ENCODE measurements around the gene GRAMD1C. TPM values are rescaled to one million over a fixed set of nuclear protein-coding genes. Genes with fewer than 3 reads are reported as not detected.

The GRAMD1C gene
- total RNA-seq, 1 experiment from 2014 or later: 1.0 TPM

GRCh38 chr3:113952921-113953320 lies 114.3 kb downstream of the GRAMD1C start:
- Histone ChIP-seq H3K36me3 (replicated peaks; ENCODE audit: control insufficient read depth, insufficient read depth, low read length) (peaks cover 2% of the 10 kb centered on the region), H3K4me3 (ENCODE audit: insufficient read depth, low read depth, low read length) (no peak overlapping the region), H3K27me3 (ENCODE audit: control insufficient read depth, insufficient read depth, low read length) (peaks cover 14% of the 10 kb centered on the region)
- DNase-seq: no peak

GRCh38 chr3:113953677-113954076 lies 115.1 kb downstream of the GRAMD1C start:
- H3K36me3 ChIP-seq (replicated peaks; ENCODE audit: control insufficient read depth, insufficient read depth, low read length): peaks cover 2% of the 10 kb centered on the region
- H3K4me3 ChIP-seq (ENCODE audit: insufficient read depth, low read depth, low read length): no peak overlapping the region
- H3K27me3 ChIP-seq (ENCODE audit: control insufficient read depth, insufficient read depth, low read length): peaks cover 7% of the 10 kb centered on the region
- DNase-seq: no peak

GRCh38 chr3:113954091-113954685 lies 115.6 kb downstream of the GRAMD1C start:
- peaks cover 5% of the 10 kb centered on the region for H3K36me3 ChIP-seq (replicated peaks; ENCODE audit: control insufficient read depth, insufficient read depth, low read length)
- H3K4me3 ChIP-seq (ENCODE audit: insufficient read depth, low read depth, low read length): no peak overlapping the region
- H3K27me3 ChIP-seq (ENCODE audit: control insufficient read depth, insufficient read depth, low read length): peaks cover 2% of the 10 kb centered on the region; the same call in 1 of the 2 replicates
- no peak for DNase-seq

- no peaks in the 10 kb centered on the region for H3K27me3 ChIP-seq (ENCODE audit: control insufficient read depth, insufficient read depth, low read length)
- H3K36me3 ChIP-seq (replicated peaks; ENCODE audit: control insufficient read depth, insufficient read depth, low read length): peaks cover 3% of the 10 kb centered on the region
- no peak for DNase-seq
- no peak overlapping the region for H3K4me3 ChIP-seq (ENCODE audit: insufficient read depth, low read depth, low read length)
Measured at GRCh38 chr3:113963879-113964278, 125.3 kb downstream of the GRAMD1C start.

GRCh38 chr3:113966172-113966571 lies 127.6 kb downstream of the GRAMD1C start:
- Histone ChIP-seq H3K4me3 (ENCODE audit: insufficient read depth, low read depth, low read length) (no peak overlapping the region), H3K36me3 (replicated peaks; ENCODE audit: control insufficient read depth, insufficient read depth, low read length) (no peaks in the 10 kb centered on the region), H3K27me3 (ENCODE audit: control insufficient read depth, insufficient read depth, low read length) (no peaks in the 10 kb centered on the region)
- no peak for DNase-seq

- H3K36me3 ChIP-seq (replicated peaks; ENCODE audit: control insufficient read depth, insufficient read depth, low read length): no peaks in the 10 kb centered on the region
- DNase-seq: no peak
Measured at GRCh38 chr3:113968986-113969385, 130.4 kb downstream of the GRAMD1C start.

GRCh38 chr3:113977822-113978221 lies 139.2 kb downstream of the GRAMD1C start:
- Histone ChIP-seq H3K27me3 (ENCODE audit: control insufficient read depth, insufficient read depth, low read length) (no peaks in the 10 kb centered on the region), H3K4me3 (ENCODE audit: insufficient read depth, low read depth, low read length) (no peak overlapping the region), H3K36me3 (replicated peaks; ENCODE audit: control insufficient read depth, insufficient read depth, low read length) (no peaks in the 10 kb centered on the region)
- DNase-seq: no peak

More at GRCh38 chr3:113968986-113969385, 130.4 kb downstream of the GRAMD1C start:
- Histone ChIP-seq H3K4me3 (ENCODE audit: insufficient read depth, low read depth, low read length) (no peak overlapping the region), H3K27me3 (ENCODE audit: control insufficient read depth, insufficient read depth, low read length) (no peaks in the 10 kb centered on the region)

GRCh38 chr3:113979916-113980315 lies 141.3 kb downstream of the GRAMD1C start:
- Histone ChIP-seq H3K36me3 (replicated peaks; ENCODE audit: control insufficient read depth, insufficient read depth, low read length) (no peaks in the 10 kb centered on the region), H3K27me3 (ENCODE audit: control insufficient read depth, insufficient read depth, low read length) (no peaks in the 10 kb centered on the region), H3K4me3 (ENCODE audit: insufficient read depth, low read depth, low read length) (no peak overlapping the region)
- DNase-seq: no peak

- Histone ChIP-seq H3K36me3 (replicated peaks; ENCODE audit: control insufficient read depth, insufficient read depth, low read length) (no peaks in the 10 kb centered on the region), H3K4me3 (ENCODE audit: insufficient read depth, low read depth, low read length) (no peak overlapping the region), H3K27me3 (ENCODE audit: control insufficient read depth, insufficient read depth, low read length) (no peaks in the 10 kb centered on the region)
- no peak for DNase-seq
Measured at GRCh38 chr3:113981803-113982202, 143.2 kb downstream of the GRAMD1C start.

- Histone ChIP-seq H3K4me3 (ENCODE audit: insufficient read depth, low read depth, low read length) (no peak overlapping the region), H3K27me3 (ENCODE audit: control insufficient read depth, insufficient read depth, low read length) (no peaks in the 10 kb centered on the region), H3K36me3 (replicated peaks; ENCODE audit: control insufficient read depth, insufficient read depth, low read length) (no peaks in the 10 kb centered on the region)
- DNase-seq: no peak
Measured at GRCh38 chr3:113983544-113983943, 145.0 kb downstream of the GRAMD1C start.

- Histone ChIP-seq H3K36me3 (replicated peaks; ENCODE audit: control insufficient read depth, insufficient read depth, low read length) (no peaks in the 10 kb centered on the region), H3K27me3 (ENCODE audit: control insufficient read depth, insufficient read depth, low read length) (no peaks in the 10 kb centered on the region), H3K4me3 (ENCODE audit: insufficient read depth, low read depth, low read length) (no peak overlapping the region)
- no peak for DNase-seq
Measured at GRCh38 chr3:113985541-113985940, 147.0 kb downstream of the GRAMD1C start.

Other genes with a start within 250 kb of the GRAMD1C start
- gene USF3, start 142.1 kb upstream of the GRAMD1C start, total RNA-seq (2014; rRNA removed; shearing (Covaris generic)): 7.3 and 8.1 TPM in 2 replicates
- gene NAA50, start 92.5 kb upstream of the GRAMD1C start, total RNA-seq (2014; rRNA removed; shearing (Covaris generic)): 149 and 159 TPM in 2 replicates
- 67.4 and 75.5 TPM in 2 replicates for gene ATP6V1A, start 91.8 kb upstream of the GRAMD1C start, total RNA-seq (2014; rRNA removed; shearing (Covaris generic))
- 4.4 and 6.4 TPM in 2 replicates for gene ZDHHC23, start 109.2 kb downstream of the GRAMD1C start, total RNA-seq (2014; rRNA removed; shearing (Covaris generic))
- 0.80 and 2.4 TPM in 2 replicates for gene CCDC191, start 217.7 kb downstream of the GRAMD1C start, total RNA-seq (2014; rRNA removed; shearing (Covaris generic))
- 30.3 and 35.4 TPM in 2 replicates for gene QTRT2, start 217.9 kb downstream of the GRAMD1C start, total RNA-seq (2014; rRNA removed; shearing (Covaris generic))